ENCODE measurements around the gene ONECUT2. TPM values are rescaled to one million over a fixed set of nuclear protein-coding genes. Genes with fewer than 3 reads are reported as not detected.

Gene ONECUT2
- total RNA-seq, 4 donors from 2014 or later, result under 0.01 TPM; not detected in 3

DNA sequence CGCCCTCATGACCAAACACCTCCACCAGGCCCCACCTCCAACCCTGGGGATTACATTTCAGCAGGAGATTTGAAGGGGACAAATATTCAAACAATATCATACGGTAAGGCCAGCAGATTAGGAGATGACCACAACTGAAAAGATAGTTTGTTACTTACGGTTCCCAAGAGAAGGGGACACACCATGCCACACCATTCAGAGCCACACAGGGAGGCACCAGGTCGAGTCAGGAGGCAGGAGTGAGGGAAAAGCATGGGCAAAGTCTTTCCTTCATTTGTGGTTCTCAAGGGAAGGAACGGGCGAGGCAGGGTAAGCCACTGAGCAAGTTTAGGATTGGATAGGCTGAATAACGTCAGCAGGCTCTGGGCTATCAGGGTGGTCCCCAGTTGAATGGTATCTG, 94.0 kb downstream of the ONECUT2 start:
- Histone ChIP-seq H3K4me3 (no peak overlapping the region), H3K4me1 (peaks cover 0 to 16% (median 0%) of the 10 kb centered on the region in 4 donors), H3K27me3 (no peaks in the 10 kb centered on the region), H3K9me3 (peaks cover 0 to 4% (median 0%) of the 10 kb centered on the region in 4 donors), H3K27ac (no peak overlapping the region), H3K36me3 (no peaks in the 10 kb centered on the region)
- TF ChIP-seq, protein P1, sequence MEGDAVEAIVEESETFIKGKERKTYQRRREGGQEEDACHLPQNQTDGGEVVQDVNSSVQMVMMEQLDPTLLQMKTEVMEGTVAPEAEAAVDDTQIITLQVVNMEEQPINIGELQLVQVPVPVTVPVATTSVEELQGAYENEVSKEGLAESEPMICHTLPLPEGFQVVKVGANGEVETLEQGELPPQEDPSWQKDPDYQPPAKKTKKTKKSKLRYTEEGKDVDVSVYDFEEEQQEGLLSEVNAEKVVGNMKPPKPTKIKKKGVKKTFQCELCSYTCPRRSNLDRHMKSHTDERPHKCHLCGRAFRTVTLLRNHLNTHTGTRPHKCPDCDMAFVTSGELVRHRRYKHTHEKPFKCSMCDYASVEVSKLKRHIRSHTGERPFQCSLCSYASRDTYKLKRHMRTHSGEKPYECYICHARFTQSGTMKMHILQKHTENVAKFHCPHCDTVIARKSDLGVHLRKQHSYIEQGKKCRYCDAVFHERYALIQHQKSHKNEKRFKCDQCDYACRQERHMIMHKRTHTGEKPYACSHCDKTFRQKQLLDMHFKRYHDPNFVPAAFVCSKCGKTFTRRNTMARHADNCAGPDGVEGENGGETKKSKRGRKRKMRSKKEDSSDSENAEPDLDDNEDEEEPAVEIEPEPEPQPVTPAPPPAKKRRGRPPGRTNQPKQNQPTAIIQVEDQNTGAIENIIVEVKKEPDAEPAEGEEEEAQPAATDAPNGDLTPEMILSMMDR (IDR thresholded peaks at IDR 0.05), result no peak
- TF ChIP-seq POLR2A (IDR thresholded peaks at IDR 0.05) (no peak), EP300 (IDR thresholded peaks at IDR 0.05) (no peak)
- DNase-seq (ENCODE audit: low spot score in 2 of 2), result no peak
- WGBS, 2 donors, result 68 to 78% methylated on average over 7 of the region's 7 CpGs

- TF ChIP-seq EP300 (IDR thresholded peaks at IDR 0.05), result no peak
- TF ChIP-seq, protein P1 (IDR thresholded peaks at IDR 0.05), result no peak
- no peak for TF ChIP-seq POLR2A (IDR thresholded peaks at IDR 0.05)
- 23 to 31% methylated on average over 16 of the region's 16 CpGs for WGBS, 2 donors
- Histone ChIP-seq H3K4me3 (no peak overlapping the region), H3K9me3 (no peaks in the 10 kb centered on the region), H3K27me3 (no peaks in the 10 kb centered on the region), H3K27ac (peak overlapping the region in 1 of 4 donors; percentile 11), H3K36me3 (no peaks in the 10 kb centered on the region), H3K4me1 (peaks cover 0 to 18% (median 0%) of the 10 kb centered on the region in 4 donors)
- DNase-seq (ENCODE audit: low spot score in 2 of 2), result no peak
These were observed 98.1 kb downstream of the ONECUT2 start for GRCh38 chr18:57533006-57533867.

DNA sequence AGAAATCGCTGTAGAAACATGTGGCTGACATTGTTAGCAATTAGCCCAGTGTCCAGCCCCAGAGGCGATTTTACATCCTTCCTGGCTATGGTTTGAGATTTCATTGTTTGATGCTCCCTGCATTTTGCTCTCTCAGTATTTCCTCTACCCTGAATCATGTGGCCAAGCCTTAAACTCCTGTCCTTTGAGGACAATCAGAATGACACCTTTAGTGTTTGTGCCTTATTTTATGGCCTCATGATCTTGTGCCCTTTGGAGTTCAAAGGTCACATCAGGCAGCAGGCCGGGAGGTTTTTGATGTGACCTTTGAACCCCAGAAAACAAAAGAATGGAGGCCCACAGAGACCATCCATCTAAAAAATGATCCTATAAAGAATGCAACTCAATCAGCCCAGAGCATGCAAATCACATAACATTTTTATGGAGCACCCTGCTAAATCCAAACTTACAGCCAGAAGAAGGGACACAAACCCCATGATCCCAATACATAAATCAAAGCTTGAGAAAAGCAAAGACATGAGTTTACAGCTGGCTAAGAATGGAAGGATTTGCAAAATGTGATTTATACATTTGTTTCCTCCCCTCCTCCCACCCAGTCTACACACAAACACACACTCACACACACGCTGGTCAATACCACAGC, 98.8 kb downstream of the ONECUT2 start:
- TF ChIP-seq EP300 (IDR thresholded peaks at IDR 0.05) (no peak), POLR2A (IDR thresholded peaks at IDR 0.05) (no peak)
- TF ChIP-seq, protein P1 (IDR thresholded peaks at IDR 0.05), result no peak
- Histone ChIP-seq H3K27me3 (no peaks in the 10 kb centered on the region), H3K4me3 (no peak overlapping the region), H3K27ac (no peak overlapping the region), H3K4me1 (peaks cover 0 to 18% (median 0%) of the 10 kb centered on the region in 4 donors), H3K36me3 (no peaks in the 10 kb centered on the region), H3K9me3 (no peaks in the 10 kb centered on the region)
- no peak for DNase-seq (ENCODE audit: low spot score in 2 of 2)
- 42 to 47% methylated on average over 4 of the region's 4 CpGs for WGBS, 2 donors

DNA sequence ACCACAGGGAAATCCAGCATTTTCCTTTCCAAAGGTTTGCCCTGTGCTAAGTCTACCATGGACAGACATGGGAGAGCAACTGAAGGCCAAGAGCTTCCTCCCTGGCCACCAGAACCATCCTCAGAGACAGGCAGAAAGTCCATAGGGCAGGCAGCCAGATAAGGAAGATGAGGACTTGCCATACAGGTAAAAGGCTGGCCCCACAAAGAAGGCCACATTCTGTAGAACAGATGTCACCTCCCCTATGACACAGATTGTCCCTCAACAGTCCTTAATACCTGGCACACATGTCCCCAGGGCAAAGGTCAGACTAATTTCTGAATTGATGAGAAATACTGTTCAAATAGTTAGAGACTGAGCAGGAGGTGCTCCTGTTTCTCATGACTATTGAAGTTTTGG, 99.3 kb downstream of the ONECUT2 start:
- DNase-seq (ENCODE audit: low spot score in 2 of 2), result no peak
- Histone ChIP-seq H3K4me1 (peaks cover 0 to 18% (median 0%) of the 10 kb centered on the region in 4 donors), H3K4me3 (no peak overlapping the region), H3K27ac (no peak overlapping the region), H3K27me3 (no peaks in the 10 kb centered on the region), H3K36me3 (no peaks in the 10 kb centered on the region), H3K9me3 (no peaks in the 10 kb centered on the region)
- no peak for TF ChIP-seq EP300 (IDR thresholded peaks at IDR 0.05)
- TF ChIP-seq, protein P1 (IDR thresholded peaks at IDR 0.05), result no peak
- TF ChIP-seq POLR2A (IDR thresholded peaks at IDR 0.05), result no peak

DNA sequence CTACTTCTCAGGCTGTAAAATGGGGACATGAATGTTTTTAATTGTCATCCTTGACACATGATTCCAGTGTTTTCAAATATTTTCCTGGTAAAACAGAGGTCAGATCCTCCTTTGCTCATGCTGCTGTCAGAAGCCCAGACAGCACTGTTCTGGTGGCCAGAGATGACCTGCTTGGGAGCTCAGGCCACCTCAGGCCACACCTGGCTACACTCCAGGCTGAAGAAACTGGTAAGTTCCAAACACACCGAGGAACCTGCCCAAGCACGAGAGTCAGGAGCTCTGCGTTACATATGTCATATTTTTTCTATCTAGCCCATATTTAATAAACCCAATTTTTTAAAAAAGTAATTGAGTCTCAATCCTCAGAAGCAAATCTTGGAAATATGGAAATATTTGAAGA, 103.4 kb downstream of the ONECUT2 start:
- WGBS, 2 donors, result 89 to 96% methylated on average over 3 of the region's 3 CpGs
- H3K27ac ChIP-seq, result no peak overlapping the region

More for the DNA sequence above, 103.4 kb downstream of the ONECUT2 start:
- no peaks in the 10 kb centered on the region for H3K9me3 ChIP-seq
- no peaks in the 10 kb centered on the region for H3K36me3 ChIP-seq
- DNase-seq (ENCODE audit: low spot score in 2 of 2), result no peak
- H3K4me1 ChIP-seq, result peaks cover 0 to 10% (median 0%) of the 10 kb centered on the region in 4 donors
- TF ChIP-seq EP300 (IDR thresholded peaks at IDR 0.05) (no peak), POLR2A (IDR thresholded peaks at IDR 0.05) (no peak)
- TF ChIP-seq, protein P1 (IDR thresholded peaks at IDR 0.05), result no peak
- H3K4me3 ChIP-seq, result no peak overlapping the region
- H3K27me3 ChIP-seq, result no peaks in the 10 kb centered on the region

Data from tibial nerve (tissue), 4 donors.